Measurements from ENCODE around the gene ADAMTS20.
A peak's percentile ranks its signal among the peaks of the same experiment; 100 is the strongest.
"Not testable (repeated sequence)": the region's sequence is repeated elsewhere in the genome, so short reads cannot be mapped to it uniquely, and the experiment has no call there.

The ADAMTS20 gene

DNA sequence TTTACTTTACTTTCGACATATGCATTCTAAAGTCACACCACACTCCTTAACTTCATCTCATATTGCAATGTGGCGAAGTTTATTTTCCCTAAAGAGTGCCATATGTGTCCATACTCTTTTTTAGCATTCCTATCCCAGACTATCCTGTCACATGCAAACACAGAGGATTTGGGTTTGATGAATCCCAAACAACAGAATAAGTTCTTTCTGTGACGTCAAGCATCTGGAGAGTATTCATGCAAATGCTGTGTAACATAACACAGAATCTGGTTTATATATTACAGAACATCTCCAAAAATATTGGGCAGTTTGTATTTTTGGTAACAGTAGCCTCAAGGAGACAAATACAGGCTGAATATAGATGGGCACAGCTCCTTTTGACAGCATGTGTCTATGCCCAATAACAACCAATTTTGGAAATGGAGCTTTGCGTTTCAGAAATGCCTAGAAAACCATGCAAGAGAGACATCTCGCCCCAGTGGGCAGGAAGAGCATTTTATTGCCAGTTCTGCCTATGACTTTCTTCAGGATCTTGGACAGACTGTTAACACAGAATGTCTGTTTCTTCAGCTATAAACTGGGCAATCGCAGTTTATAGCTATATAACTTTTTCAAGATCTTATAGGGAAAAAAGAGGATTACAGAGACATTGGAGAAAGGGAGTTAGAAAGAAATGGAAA lies 190.8 kb downstream of the ADAMTS20 start:
- DNase-seq, result no peak

- DNase-seq, result not testable (repeated sequence)
These were observed 192.0 kb downstream of the ADAMTS20 start for GRCh38 chr12:43360001-43360400.

GRCh38 chr12:43357141-43357540 lies 194.9 kb downstream of the ADAMTS20 start:
- no peak for DNase-seq

GRCh38 chr12:43352001-43352400 lies 200.0 kb downstream of the ADAMTS20 start:
- DNase-seq, result no peak

GRCh38 chr12:43349863-43350262 lies 202.1 kb downstream of the ADAMTS20 start:
- DNase-seq, result no peak

DNA sequence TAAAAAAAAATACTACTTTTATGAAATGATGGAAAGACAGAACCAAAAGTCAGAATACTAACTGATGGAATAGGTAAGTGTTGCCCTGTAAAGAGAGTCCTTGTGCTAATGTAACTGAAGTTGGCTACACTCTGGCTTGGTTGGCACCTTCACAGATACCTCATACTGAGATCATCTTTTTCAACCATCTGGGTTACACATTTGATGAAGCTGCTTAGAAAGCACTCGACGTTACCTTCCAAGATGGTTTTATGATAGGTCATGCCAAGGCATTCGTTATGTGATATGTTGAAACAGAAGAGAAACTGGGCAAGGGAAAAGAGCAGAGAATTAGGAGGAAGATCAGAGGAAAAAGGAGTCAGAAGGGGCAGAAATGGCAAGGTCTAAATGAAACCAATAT lies 203.8 kb downstream of the ADAMTS20 start:
- no peak for DNase-seq

GRCh38 chr12:43347026-43347425 lies 205.0 kb downstream of the ADAMTS20 start:
- no peak for DNase-seq

DNA sequence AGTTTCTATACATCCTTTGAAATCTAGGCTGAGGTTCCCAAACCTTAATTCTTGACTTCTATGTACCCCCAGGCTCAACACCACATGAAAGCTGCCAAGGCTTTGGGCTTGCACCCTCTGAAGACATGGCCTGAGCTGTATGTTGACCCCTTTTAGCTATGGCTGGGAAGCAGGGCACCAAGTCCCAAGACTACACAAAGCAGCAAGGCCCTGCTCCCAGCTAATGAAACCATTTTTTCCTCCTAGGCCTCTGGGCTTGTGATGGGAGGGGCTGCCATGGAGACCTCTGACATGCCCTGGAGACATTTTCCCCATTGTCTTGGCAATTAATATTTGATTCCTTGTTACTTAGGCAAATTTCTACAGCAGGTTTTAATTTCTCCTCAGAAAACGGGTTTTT lies 207.0 kb downstream of the ADAMTS20 start:
- DNase-seq, result no peak

GRCh38 chr12:43341785-43342313 lies 210.2 kb downstream of the ADAMTS20 start:
- not testable (repeated sequence) for DNase-seq

DNA sequence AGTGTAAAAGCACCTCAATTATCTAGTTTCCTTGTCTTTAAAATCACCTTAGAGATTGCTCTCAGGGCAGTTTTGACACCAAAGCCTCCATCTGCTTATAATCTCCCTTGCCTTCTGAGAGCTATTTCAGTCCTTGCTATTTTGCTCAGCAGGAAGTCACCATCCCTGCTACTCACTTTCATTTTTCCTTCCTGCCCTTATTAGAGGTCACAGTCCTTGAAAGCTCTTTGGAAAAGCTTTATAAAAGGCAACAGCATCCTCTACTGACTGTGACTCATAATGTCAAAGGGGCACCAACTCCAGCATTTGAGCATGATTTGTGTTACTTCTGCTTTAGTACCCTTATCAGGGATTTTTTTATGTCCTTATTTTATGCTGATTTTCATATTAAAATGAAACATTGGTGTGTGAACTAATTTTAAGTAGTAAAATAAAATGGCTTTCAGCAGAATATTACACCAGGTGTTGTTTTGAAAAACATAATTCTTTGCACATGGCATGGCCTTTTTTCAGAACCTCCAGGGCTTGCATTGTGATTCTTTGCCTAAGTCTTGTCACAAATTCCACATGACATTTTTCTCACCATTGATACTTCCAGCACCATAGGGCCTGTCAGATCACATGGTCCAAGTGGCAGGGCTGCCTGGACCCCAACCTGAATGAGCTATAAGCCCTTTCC lies 213.0 kb downstream of the ADAMTS20 start:
- DNase-seq, result peak; percentile 75

GRCh38 chr12:43337571-43338444 lies 214.2 kb downstream of the ADAMTS20 start:
- DNase-seq, result peak; percentile 36

DNA sequence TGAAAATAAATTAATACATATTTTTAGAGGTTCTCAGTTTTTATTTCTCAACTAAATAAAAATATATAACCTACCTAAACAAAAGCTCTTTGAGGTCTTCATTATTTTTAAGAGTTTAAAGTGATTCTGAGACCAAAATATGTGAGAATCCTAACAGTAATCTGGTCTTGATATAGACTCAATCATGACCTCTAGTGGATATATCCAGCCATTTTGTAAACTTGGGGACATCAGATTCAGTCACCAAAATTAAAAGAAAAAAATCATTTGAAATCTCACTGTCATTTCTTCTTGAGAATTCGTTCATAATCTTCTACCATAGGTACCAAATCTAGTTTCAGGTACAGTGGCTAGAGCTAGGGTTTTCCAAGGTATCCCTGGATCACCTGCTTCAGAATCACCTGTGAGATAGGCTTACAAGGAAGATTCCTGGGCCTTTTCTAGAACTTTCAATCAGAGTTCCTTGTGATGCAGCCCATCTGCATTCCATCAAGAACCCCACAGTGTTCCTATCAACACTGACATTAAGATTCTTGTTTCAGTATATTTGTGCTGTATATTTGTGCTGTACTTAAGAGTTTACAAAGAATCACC lies 214.9 kb downstream of the ADAMTS20 start:
- DNase-seq, result peak; percentile 30

DNA sequence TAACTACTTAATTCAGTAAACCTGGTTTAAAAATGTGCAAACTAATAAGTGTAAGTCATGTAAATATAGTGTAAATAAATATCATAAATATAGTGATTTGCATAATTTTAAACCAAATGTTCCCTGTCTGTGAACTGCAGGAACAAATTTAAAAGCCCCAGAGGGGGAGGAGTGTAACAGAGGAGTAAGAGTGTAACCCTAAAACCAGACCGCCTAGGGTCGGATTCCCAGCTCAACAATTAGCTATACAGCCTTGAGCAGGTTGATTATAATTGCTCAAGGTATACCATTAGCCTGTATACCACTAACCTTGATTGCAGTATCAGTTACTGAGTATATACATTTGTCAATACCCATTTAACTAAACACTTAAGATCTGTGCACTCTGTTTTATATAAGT lies 218.4 kb downstream of the ADAMTS20 start:
- DNase-seq, result no peak

DNA sequence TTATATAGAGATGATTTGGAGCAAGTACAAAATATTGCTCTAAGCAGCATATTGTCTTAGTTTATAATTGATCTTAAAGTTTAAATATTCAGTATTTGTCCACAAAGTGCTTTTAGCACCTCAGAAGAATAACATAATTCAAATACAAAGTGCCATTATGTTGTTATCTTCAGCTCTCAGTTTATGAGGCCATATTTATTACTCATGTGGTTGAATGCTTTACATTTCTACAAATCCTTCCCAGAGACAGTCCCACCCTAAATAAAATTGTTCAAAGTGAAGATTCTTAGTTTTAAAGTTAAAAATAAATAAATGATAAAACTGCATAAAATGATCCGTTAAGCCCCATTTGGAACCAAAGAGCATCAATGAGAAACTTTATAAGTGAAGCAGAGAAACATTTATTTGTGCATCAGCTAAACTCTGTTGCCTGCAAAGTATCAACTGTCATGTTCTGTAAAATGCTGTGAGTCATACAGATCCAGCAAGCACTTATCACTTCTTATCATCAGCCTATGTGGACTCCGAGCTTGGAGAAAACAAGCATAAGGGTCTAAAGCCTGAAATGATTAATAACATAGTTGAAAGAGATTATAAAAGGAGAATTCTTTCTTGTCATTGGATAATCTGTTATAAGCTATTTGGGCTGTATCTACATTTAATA lies 218.9 kb downstream of the ADAMTS20 start:
- no peak for DNase-seq

DNA sequence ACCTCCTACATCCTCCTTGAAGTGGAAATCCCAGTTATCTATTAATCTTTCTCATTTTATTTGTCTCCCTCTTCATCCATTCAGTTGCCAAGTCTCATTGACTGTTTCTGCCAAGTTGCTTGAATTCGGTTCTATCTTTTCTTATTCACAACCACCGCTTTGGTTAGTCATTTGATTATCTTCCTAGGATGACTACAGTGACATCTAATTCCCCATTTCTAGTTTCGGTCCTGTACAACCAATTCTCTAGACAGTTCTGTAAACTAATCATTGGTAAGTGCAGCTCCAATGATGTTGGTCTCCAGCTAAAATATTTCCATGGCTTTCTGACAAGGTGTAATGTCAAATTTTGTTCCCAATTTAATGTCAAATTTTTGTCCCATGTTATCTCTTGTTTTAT lies 220.1 kb downstream of the ADAMTS20 start:
- DNase-seq, result no peak

DNA sequence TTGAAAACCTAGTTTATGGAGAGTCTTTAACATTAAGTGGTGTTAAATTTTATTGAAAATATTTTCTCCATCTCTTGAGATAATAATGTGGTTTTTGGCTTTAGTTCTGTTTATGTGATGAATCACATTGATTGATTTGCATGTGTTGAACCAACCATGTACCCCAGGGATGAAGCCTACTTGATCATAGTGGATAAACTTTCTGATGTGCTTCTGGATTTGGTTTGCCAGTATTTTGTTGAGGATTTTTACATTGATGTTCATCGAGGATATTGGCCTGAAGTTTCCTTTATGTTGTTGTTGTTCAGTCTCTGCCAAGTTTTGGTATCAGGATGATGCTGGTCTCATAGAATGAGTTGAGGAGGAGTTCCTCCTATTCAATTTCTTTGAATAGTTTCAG lies 222.6 kb downstream of the ADAMTS20 start:
- DNase-seq, result no peak

- DNase-seq, result peak; percentile 12
These were observed 226.2 kb downstream of the ADAMTS20 start for GRCh38 chr12:43325786-43326185.

DNA sequence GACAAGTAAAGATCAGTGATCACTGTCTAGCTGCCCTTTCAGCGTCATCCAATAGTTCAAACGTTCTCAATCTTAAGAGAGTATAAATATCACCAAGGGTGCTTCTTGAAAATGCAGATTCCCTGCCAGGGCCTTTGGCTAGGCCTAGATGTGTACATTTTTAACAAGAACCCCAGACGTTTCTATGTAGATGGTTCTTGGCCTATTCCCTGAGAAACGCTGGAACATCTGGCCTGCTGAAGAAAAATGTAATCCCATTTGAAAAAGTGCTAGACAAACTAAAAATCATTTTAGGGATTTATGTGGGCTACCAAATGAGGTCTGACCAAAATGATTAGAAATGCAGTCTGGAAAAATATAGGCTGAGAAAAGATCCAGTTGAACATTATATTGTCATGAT lies 231.7 kb downstream of the ADAMTS20 start:
- DNase-seq, result no peak

DNA sequence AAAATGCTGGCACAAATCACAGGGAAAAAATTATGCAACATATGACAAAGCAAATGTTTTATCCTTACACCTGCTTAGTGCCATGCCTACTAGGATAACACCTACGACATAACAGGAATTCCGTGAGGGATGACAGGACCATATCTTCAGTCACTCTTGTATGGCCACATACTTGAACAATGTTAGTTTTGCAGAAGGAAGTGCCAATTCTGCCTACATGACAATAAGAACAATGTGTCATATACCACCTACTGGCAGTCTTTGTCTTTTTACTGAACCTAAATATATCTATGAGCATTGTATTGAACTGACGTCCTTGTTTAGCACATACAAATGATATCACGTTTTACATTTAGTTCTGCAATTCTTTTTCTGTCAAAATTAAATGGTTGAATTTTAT lies 234.0 kb downstream of the ADAMTS20 start:
- peak; percentile 6 for DNase-seq

DNA sequence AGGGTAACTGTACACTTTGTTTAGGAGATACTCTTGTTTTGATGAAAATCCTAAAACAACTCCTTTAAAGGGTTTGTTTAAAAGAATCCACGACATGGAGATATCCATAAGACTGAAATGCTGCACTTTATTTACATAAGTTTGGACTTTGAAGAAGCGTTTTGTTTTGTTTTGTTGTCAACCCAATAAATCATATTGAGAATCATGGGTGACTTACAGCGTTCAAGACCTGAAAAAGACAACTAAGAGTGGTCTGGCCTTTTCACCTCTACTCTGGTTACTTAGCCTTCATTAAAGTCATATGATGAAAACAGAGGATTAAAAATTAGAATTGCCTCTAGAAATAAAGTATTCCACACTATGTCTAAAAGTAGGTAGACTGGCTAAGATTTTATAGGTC lies 234.8 kb downstream of the ADAMTS20 start:
- no peak for DNase-seq

- DNase-seq, result no peak
These were observed 235.5 kb downstream of the ADAMTS20 start for GRCh38 chr12:43316520-43316919.

GRCh38 chr12:43315961-43316360 lies 236.0 kb downstream of the ADAMTS20 start:
- no peak for DNase-seq

All from suppressor macrophage treated with lipopolysaccharide for 4 hours (primary cell).